Measurements from ENCODE around the gene XXYLT1.

XXYLT1 gene

DNA sequence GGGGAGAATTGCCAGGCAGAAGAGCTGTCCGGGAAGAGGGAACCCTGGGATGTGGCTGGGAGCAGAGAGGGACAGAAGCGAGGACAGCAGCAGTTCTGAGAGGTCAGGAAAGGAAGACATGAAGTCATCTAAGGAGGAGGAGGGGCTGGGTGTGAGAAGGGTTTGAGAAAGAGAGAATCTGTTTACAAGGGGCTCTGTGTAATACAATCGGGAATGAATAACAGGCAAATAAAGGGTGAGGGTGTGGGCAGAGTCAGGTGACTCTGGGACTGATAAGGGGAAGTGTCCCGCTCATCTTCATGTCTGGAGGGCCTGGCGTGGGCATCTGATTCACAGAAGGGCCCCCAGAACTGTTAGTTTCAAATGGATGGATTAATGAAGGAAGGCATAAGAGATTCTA is 191.3 kb downstream of the XXYLT1 start:
- no peak overlapping the region for H3K4me3 ChIP-seq (ENCODE audit: low read depth, low read length)
- CTCF ChIA-PET = interaction anchor here (1.4 kb wide), 1 partner anchor 27 kb away, joined by 4 read pairs; no protein-coding TSS in a partner anchor
- no peak overlapping the region for H3K27ac ChIP-seq (ENCODE audit: extremely low read depth, low read depth, low read length)
- H3K36me3 ChIP-seq (ENCODE audit: control insufficient read depth in 2 of 2, insufficient read depth in 1 of 2, low read length in 2 of 2) = no peaks in the 10 kb centered on the region
- peaks cover 22% of the 10 kb centered on the region for H3K4me1 ChIP-seq (ENCODE audit: control insufficient read depth, insufficient read depth, low read length)
- no peak for TF ChIP-seq ZBTB7A (tag by site-specific recombination; IDR thresholded peaks at IDR 0.05; ENCODE audit: low read depth)
- TF ChIP-seq SP7 (tag by site-specific recombination; IDR thresholded peaks at IDR 0.05) = no peak
- TF ChIP-seq, protein P1, sequence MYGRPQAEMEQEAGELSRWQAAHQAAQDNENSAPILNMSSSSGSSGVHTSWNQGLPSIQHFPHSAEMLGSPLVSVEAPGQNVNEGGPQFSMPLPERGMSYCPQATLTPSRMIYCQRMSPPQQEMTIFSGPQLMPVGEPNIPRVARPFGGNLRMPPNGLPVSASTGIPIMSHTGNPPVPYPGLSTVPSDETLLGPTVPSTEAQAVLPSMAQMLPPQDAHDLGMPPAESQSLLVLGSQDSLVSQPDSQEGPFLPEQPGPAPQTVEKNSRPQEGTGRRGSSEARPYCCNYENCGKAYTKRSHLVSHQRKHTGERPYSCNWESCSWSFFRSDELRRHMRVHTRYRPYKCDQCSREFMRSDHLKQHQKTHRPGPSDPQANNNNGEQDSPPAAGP (tag by site-specific recombination; IDR thresholded peaks at IDR 0.05) = peak; percentile 69
- TF ChIP-seq, protein P2, sequence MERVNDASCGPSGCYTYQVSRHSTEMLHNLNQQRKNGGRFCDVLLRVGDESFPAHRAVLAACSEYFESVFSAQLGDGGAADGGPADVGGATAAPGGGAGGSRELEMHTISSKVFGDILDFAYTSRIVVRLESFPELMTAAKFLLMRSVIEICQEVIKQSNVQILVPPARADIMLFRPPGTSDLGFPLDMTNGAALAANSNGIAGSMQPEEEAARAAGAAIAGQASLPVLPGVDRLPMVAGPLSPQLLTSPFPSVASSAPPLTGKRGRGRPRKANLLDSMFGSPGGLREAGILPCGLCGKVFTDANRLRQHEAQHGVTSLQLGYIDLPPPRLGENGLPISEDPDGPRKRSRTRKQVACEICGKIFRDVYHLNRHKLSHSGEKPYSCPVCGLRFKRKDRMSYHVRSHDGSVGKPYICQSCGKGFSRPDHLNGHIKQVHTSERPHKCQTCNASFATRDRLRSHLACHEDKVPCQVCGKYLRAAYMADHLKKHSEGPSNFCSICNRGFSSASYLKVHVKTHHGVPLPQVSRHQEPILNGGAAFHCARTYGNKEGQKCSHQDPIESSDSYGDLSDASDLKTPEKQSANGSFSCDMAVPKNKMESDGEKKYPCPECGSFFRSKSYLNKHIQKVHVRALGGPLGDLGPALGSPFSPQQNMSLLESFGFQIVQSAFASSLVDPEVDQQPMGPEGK (tag by site-specific recombination; IDR thresholded peaks at IDR 0.05) = 0 out of 2 replicates have a peak, but pooled peaks have one; percentile 11
- peak; percentile 79; the same call in 1 of the 2 replicates for TF ChIP-seq ZBTB20 (tag by site-specific recombination; IDR thresholded peaks at IDR 0.05)
- TF ChIP-seq HOXD13 (CRISPR knock-in tag; IDR thresholded peaks at IDR 0.05; ENCODE audit: borderline replicate concordance) = no peak
- TF ChIP-seq ZNF629 (tag by site-specific recombination; IDR thresholded peaks at IDR 0.05) = 0 out of 2 replicates have a peak, but pooled peaks have one; percentile 28
- TF ChIP-seq, protein P3, sequence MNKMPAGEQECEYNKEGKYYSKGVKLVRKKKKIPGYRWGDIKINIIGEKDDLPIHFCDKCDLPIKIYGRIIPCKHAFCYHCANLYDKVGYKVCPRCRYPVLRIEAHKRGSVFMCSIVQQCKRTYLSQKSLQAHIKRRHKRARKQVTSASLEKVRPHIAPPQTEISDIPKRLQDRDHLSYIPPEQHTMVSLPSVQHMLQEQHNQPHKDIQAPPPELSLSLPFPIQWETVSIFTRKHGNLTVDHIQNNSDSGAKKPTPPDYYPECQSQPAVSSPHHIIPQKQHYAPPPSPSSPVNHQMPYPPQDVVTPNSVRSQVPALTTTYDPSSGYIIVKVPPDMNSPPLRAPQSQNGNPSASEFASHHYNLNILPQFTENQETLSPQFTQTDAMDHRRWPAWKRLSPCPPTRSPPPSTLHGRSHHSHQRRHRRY (tag by site-specific recombination; IDR thresholded peaks at IDR 0.05) = no peak
- TF ChIP-seq EGR2 (tag by site-specific recombination; IDR thresholded peaks at IDR 0.05; ENCODE audit: low read depth) = 0 out of 2 replicates have a peak, but pooled peaks have one; percentile 35
- TF ChIP-seq ZNF404 (tag by site-specific recombination; IDR thresholded peaks at IDR 0.05) = no peak
- TF ChIP-seq ZNF211 (tag by site-specific recombination; IDR thresholded peaks at IDR 0.05; ENCODE audit: low read depth) = no peak
- TF ChIP-seq, protein P4, sequence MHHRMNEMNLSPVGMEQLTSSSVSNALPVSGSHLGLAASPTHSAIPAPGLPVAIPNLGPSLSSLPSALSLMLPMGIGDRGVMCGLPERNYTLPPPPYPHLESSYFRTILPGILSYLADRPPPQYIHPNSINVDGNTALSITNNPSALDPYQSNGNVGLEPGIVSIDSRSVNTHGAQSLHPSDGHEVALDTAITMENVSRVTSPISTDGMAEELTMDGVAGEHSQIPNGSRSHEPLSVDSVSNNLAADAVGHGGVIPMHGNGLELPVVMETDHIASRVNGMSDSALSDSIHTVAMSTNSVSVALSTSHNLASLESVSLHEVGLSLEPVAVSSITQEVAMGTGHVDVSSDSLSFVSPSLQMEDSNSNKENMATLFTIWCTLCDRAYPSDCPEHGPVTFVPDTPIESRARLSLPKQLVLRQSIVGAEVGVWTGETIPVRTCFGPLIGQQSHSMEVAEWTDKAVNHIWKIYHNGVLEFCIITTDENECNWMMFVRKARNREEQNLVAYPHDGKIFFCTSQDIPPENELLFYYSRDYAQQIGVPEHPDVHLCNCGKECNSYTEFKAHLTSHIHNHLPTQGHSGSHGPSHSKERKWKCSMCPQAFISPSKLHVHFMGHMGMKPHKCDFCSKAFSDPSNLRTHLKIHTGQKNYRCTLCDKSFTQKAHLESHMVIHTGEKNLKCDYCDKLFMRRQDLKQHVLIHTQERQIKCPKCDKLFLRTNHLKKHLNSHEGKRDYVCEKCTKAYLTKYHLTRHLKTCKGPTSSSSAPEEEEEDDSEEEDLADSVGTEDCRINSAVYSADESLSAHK (tag by site-specific recombination; IDR thresholded peaks at IDR 0.05) = no peak
- no peak for TF ChIP-seq ZNF175 (tag by site-specific recombination; IDR thresholded peaks at IDR 0.05)
- no peak for TF ChIP-seq ZNF747 (tag by site-specific recombination; IDR thresholded peaks at IDR 0.05)
- no peak for TF ChIP-seq ZNF155 (tag by site-specific recombination; IDR thresholded peaks at IDR 0.05)
- TF ChIP-seq, protein P5, sequence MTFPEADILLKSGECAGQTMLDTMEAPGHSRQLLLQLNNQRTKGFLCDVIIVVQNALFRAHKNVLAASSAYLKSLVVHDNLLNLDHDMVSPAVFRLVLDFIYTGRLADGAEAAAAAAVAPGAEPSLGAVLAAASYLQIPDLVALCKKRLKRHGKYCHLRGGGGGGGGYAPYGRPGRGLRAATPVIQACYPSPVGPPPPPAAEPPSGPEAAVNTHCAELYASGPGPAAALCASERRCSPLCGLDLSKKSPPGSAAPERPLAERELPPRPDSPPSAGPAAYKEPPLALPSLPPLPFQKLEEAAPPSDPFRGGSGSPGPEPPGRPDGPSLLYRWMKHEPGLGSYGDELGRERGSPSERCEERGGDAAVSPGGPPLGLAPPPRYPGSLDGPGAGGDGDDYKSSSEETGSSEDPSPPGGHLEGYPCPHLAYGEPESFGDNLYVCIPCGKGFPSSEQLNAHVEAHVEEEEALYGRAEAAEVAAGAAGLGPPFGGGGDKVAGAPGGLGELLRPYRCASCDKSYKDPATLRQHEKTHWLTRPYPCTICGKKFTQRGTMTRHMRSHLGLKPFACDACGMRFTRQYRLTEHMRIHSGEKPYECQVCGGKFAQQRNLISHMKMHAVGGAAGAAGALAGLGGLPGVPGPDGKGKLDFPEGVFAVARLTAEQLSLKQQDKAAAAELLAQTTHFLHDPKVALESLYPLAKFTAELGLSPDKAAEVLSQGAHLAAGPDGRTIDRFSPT (tag by site-specific recombination; IDR thresholded peaks at IDR 0.05) = peak; percentile 35; the same call in 1 of the 2 replicates
- TF ChIP-seq ZFHX2 (tag by site-specific recombination; conservative IDR thresholded peaks at IDR 0.05) = peak; percentile 57
- no peak for TF ChIP-seq ZNF707 (tag by site-specific recombination; IDR thresholded peaks at IDR 0.05)
- TF ChIP-seq KLF1 (tag by site-specific recombination; IDR thresholded peaks at IDR 0.05) = peak; percentile 36; the same call in 1 of the 2 replicates
- TF ChIP-seq ZNF600 (tag by site-specific recombination; IDR thresholded peaks at IDR 0.05) = peak; percentile 43; the same call in 1 of the 2 replicates
- 0 out of 2 replicates have a peak, but pooled peaks have one; percentile 24 for TF ChIP-seq ZNF24 (tag by site-specific recombination; IDR thresholded peaks at IDR 0.05)
- no peak for TF ChIP-seq ZFP37 (tag by site-specific recombination; IDR thresholded peaks at IDR 0.05)
- no peak for TF ChIP-seq ZNF140 (tag by site-specific recombination; IDR thresholded peaks at IDR 0.05)
- POLR2A ChIA-PET = no interaction called here
- no peaks in the 10 kb centered on the region for H3K9me3 ChIP-seq (ENCODE audit: control insufficient read depth, insufficient read depth, low read depth, low read length)

All from HEK293 (cell line).